Measurements from ENCODE around the gene WDR77.
A peak's percentile ranks its signal among the peaks of the same experiment; 100 is the strongest.

WDR77 gene

GRCh38 chr1:111449703-111450017 lies 604 bp upstream of the WDR77 start:
- no peak for DNase-seq (ENCODE audit: low read depth)
- peak overlapping the region; percentile 100 for H3K4me3 ChIP-seq (ENCODE audit: low read length)
- no peak for TF ChIP-seq CTCF (conservative IDR thresholded peaks at IDR 0.05; ENCODE audit: low read depth, low read length)

DNA sequence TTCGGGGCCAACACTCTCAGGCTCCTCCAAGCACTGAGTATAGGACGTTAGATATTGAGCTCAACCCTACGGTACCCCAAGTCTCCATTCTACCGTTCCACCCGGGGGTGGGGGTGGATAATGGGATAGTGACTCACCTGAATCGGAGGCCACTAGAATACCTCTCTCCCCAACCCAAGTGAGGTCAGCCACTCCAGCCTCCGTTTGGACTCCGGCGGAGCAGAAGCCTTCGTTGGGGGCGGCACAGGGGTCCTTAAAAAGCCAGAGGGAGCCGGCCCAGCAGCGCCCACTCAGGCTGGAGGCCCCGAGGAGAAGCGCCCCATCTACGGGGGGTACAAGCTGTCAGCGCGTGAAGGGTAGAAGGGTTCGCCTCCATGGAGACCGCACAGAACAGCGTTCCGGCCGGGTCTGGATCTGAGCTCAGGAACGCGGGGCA lies 556 bp downstream of the WDR77 start:
- DNase-seq (ENCODE audit: low read depth) = no peak
- H3K4me3 ChIP-seq (ENCODE audit: low read length) = peak overlapping the region; percentile 100
- TF ChIP-seq CTCF (conservative IDR thresholded peaks at IDR 0.05; ENCODE audit: low read depth, low read length) = no peak

GRCh38 chr1:111446967-111447892 lies 1.8 kb downstream of the WDR77 start:
- DNase-seq (ENCODE audit: low read depth) = no peak
- TF ChIP-seq CTCF (conservative IDR thresholded peaks at IDR 0.05; ENCODE audit: low read depth, low read length) = no peak
- peak overlapping the region; percentile 100 for H3K4me3 ChIP-seq (ENCODE audit: low read length)

GRCh38 chr1:111446546-111446945 lies 2.5 kb downstream of the WDR77 start:
- no peak for TF ChIP-seq CTCF (conservative IDR thresholded peaks at IDR 0.05; ENCODE audit: low read depth, low read length)
- no peak overlapping the region for H3K4me3 ChIP-seq (ENCODE audit: low read length)

GRCh38 chr1:111444031-111444430 lies 5.0 kb downstream of the WDR77 start:
- no peak for DNase-seq (ENCODE audit: low read depth)
- TF ChIP-seq CTCF (conservative IDR thresholded peaks at IDR 0.05; ENCODE audit: low read depth, low read length) = no peak
- no peak overlapping the region for H3K4me3 ChIP-seq (ENCODE audit: low read length)

More at GRCh38 chr1:111446546-111446945, 2.5 kb downstream of the WDR77 start:
- DNase-seq (ENCODE audit: low read depth) = no peak

DNA sequence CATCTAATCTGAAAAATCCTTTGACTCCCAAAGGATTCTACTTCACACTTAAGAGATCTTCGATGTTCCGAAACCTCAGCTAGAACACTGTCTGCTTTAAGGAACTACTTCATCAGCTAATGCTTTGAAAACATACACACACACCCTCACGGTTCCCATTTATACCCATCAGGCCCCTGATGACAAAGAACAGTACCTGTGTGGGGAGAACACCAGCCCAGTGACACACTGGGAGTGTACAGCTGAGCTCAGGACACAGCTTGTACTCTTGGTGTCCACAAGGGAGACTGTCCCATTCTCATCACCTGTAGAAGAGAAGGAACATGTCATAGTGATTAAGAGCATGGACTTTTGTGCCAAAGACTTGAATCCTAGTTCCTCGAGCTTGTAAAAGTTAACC lies 6.6 kb downstream of the WDR77 start:
- no peak for TF ChIP-seq CTCF (conservative IDR thresholded peaks at IDR 0.05; ENCODE audit: low read depth, low read length)
- DNase-seq (ENCODE audit: low read depth) = no peak
- no peak overlapping the region for H3K4me3 ChIP-seq (ENCODE audit: low read length)

DNA sequence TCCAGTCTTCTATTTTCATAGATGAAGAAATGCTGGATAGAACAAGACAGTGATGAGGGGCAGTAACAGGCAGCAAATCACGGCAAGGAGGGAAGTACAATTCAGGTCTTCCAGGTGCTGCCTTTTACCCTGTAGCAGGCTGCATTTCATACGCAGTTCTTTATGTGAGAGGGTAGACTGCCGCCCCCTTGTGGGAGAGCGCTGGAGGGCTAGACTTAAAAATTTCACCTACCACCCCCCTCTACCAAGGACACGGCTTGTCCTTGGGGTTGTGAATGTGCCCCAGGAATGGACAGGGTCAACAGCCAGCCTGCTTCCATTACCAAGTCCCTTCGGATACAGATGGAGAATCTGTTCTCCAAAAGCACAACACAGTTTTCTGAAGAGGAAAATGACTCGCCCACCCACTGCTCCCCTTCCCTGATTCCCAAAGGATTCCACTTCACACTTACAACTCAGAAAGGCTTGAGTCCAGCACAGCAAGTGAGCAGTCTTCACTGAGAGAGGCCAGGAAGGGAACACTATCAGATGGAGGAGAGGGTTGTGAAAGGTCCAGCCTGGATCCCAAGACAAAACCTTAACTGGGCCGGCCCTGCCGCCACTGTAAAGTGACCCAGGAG lies 7.4 kb downstream of the WDR77 start:
- H3K4me3 ChIP-seq (ENCODE audit: low read length) = no peak overlapping the region
- peak; percentile 68 for TF ChIP-seq CTCF (conservative IDR thresholded peaks at IDR 0.05; ENCODE audit: low read depth, low read length)
- DNase-seq (ENCODE audit: low read depth) = no peak

All from retinal pigment epithelial cell (primary cell).